Measurements from ENCODE around the gene ZNF616. TPM values are rescaled to one million over a fixed set of nuclear protein-coding genes. Genes with fewer than 3 reads are reported as not detected.
"Not testable (repeated sequence)": the region's sequence is repeated elsewhere in the genome, so short reads cannot be mapped to it uniquely, and the experiment has no call there.

ZNF616 gene
- total RNA-seq, 1 donor from 2014 or later, result 10.0 TPM

DNA sequence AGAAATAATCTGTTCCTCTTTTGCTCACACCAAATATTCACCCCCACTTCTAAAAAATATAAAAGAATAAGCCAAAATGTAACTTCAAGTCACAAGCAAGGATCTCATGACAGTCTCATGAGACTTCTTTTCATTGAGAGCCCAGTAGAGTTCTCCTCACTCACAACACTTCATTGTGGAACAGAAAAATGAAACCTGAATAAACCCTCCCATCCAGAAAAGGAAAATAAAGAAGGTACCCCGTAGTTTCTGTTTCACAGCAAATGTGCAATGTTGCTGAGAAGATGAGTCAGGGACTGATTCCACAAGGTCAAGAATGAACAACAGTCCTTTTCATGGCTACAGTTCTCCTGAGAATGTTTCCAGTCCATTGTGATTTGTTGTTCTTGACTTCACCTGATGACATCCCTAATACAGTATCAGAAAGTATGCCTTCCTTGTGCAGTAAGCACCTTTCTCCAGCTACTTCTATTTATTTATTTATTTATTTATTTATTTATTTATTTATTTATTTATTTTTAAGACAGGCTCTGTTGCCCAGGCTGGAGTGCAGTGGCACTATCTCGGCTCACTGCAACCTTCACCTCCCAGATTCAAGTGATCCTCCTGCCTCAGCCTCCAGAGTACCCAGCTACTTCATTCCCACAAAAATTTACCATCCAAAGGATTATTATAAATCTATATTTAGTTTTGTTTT lies 37.7 kb downstream of the ZNF616 start:
- no peaks in the 10 kb centered on the region for H3K27me3 ChIP-seq (ENCODE audit: control insufficient read depth, insufficient read depth, low read length)
- H3K4me3 ChIP-seq (ENCODE audit: low read depth, low read length), result no peak overlapping the region
- TF ChIP-seq, protein P1, sequence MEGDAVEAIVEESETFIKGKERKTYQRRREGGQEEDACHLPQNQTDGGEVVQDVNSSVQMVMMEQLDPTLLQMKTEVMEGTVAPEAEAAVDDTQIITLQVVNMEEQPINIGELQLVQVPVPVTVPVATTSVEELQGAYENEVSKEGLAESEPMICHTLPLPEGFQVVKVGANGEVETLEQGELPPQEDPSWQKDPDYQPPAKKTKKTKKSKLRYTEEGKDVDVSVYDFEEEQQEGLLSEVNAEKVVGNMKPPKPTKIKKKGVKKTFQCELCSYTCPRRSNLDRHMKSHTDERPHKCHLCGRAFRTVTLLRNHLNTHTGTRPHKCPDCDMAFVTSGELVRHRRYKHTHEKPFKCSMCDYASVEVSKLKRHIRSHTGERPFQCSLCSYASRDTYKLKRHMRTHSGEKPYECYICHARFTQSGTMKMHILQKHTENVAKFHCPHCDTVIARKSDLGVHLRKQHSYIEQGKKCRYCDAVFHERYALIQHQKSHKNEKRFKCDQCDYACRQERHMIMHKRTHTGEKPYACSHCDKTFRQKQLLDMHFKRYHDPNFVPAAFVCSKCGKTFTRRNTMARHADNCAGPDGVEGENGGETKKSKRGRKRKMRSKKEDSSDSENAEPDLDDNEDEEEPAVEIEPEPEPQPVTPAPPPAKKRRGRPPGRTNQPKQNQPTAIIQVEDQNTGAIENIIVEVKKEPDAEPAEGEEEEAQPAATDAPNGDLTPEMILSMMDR (IDR thresholded peaks at IDR 0.05; ENCODE audit: insufficient read depth, low read length, severe bottlenecking), result no peak
- FAIRE-seq (no peak), DNase-seq (ENCODE audit: low read depth) (no peak)
- H3K36me3 ChIP-seq (ENCODE audit: control insufficient read depth, insufficient read depth, low read length), result no peaks in the 10 kb centered on the region

DNA sequence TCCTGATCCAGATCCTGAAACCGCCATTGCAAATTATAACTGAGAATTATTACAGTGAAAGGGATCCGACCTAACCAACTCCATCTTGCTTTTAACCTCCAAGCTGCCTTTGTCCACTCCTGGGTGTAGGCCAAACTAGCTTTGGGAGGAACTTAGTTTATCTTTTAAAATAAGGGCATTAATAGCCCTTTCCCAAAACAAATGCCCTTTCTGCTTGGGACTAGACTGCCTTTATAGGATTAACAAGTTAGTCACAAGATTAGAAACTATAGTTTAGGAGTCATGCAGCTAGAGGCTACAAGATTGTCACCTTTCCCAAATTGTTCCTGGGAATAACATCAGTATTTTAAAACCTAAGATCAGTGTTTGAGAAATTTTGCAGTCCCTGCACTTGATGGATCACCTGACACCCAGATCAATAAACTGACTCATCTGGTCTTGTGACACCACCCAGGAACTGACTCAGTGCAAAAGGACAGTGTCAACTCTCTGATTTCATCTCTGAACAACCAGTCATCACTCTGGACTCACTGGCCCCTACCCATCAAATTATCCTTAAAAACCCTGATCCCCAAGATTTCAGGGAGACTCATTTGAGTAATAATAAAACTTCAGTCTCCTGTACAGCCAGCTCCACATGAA lies 40.1 kb downstream of the ZNF616 start:
- TF ChIP-seq, protein P1 (IDR thresholded peaks at IDR 0.05; ENCODE audit: insufficient read depth, low read length, severe bottlenecking), result no peak
- Histone ChIP-seq H3K36me3 (ENCODE audit: control insufficient read depth, insufficient read depth, low read length) (no peaks in the 10 kb centered on the region), H3K27me3 (ENCODE audit: control insufficient read depth, insufficient read depth, low read length) (no peaks in the 10 kb centered on the region), H3K4me3 (ENCODE audit: low read depth, low read length) (no peak overlapping the region)
- DNase-seq (ENCODE audit: low read depth) (peak; percentile 68), FAIRE-seq (peak; percentile 7)

DNA sequence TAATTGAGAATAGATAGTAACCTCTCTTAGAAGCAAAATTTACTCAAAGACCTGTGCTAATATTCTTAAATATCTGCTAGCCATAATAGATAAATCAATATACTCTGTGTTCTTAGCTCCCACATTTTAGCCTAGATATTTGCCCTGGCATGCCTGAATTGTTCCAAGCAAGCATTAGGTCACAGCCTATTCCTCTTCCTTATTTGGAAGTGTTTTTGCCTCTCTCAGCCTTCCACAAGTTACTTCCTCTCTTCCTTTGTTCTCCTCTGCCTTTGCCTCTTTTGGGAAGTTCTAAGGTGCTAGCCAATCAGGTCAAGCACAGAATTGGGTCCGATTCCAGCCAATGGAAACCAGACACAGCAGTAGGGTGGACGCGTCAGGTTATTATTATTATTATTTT lies 43.3 kb downstream of the ZNF616 start:
- FAIRE-seq; H3K4me3 ChIP-seq (ENCODE audit: low read depth, low read length); H3K36me3 ChIP-seq (ENCODE audit: control insufficient read depth, insufficient read depth, low read length); H3K27me3 ChIP-seq (ENCODE audit: control insufficient read depth, insufficient read depth, low read length): not testable (repeated sequence)
- DNase-seq (ENCODE audit: low read depth), result peak; percentile 66

DNA sequence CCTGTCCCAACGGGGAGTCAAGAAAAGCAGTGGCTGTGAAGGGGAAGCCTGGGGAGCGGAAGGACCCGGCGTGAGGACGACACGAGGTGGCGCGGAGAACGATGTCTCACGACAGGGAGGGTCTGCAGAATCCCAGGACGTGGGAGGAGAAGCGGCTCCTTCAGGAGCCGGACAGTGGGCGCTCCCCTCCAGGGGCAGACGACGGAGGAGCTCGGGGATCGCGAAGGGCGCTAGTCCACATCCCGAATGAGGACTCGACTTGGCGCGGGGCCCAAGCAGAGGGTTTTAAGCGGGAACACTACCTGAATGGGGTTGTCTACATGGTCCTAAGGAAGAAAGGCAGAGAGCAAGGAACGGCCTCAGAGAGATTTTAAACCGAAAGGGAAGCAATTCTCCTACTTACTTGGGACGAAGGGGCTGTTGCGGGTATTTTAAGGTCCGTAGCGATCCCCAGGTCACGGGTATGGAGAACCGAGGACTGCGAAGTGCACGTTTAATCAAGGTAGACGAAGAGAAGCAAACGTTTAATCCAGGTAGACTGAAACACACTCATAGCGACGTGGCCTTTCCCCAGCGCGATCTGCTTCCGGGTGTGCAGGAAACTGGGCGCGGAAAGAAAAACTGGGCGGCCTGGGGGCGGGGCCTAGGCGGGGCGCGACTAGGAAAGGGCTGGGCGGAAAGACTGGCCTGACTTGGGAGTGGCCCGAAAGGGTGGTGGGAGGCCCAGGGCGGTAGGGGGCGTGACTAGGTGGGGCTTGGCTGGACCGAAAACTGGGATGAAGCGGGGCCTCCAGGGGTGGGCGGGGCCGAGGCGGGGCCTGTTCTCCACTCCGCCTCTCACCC lies 44.3 kb downstream of the ZNF616 start, which contains the start of gene ZNF841:
Gene ZNF841 (minus strand): TSS at position 594 of the 843 bp plus-strand sequence. CDS start 10,964 bp downstream, outside the sequence.
- Histone ChIP-seq H3K27me3 (ENCODE audit: control insufficient read depth, insufficient read depth, low read length) (no peaks in the 10 kb centered on the region), H3K4me3 (ENCODE audit: low read depth, low read length) (peak within 1 kb of the TSS; percentile 96), H3K36me3 (ENCODE audit: control insufficient read depth, insufficient read depth, low read length) (peaks cover 4% of the 10 kb centered on the region)
- DNase-seq (ENCODE audit: low read depth) (peak; percentile 88), FAIRE-seq (peak; percentile 68)
- TF ChIP-seq, protein P1 (IDR thresholded peaks at IDR 0.05; ENCODE audit: insufficient read depth, low read length, severe bottlenecking), result no peak

DNA sequence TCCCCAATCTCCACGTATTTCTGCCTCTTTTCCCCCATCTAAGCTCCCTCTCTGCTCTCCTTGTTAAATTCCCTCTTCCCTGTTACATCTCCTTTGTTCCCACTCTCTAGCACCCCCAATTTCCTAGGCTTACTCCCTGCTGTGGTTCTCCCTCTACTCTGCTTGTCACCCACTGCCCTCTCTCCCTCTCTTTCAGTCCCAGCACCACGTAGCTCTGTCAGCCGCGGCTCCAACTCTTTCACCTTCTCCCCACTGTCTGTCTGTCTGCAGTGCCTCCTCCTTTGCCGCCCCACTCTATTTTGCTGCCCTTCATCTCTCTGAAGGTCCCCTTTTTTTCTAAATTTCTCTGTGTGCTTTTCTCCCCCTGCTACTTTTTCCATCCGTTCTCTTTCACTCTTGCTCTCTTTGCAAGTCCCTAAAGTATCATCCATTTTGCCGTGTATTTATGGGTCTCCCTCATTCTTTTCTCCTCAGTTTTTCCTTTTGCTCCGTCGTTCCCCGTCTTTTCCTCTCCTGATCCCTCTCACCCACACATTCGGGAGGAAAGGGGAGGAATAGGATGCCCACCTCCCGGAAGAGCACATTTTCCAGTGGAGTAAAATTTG lies 45.1 kb downstream of the ZNF616 start:
- Histone ChIP-seq H3K4me3 (ENCODE audit: low read depth, low read length) (peak overlapping the region; percentile 96), H3K27me3 (ENCODE audit: control insufficient read depth, insufficient read depth, low read length) (no peaks in the 10 kb centered on the region), H3K36me3 (ENCODE audit: control insufficient read depth, insufficient read depth, low read length) (peaks cover 8% of the 10 kb centered on the region)
- FAIRE-seq, result no peak
- TF ChIP-seq, protein P1 (IDR thresholded peaks at IDR 0.05; ENCODE audit: insufficient read depth, low read length, severe bottlenecking), result no peak
- no peak for DNase-seq (ENCODE audit: low read depth)
